Measurements from ENCODE around the gene CST3.
A peak's percentile ranks its signal among the peaks of the same experiment; 100 is the strongest.
"Not testable (repeated sequence)": the region's sequence is repeated elsewhere in the genome, so short reads cannot be mapped to it uniquely, and the experiment has no call there.

Gene CST3

GRCh38 chr20:23672158-23672557 is 34.4 kb upstream of the CST3 start:
- no peaks in the 10 kb centered on the region for H3K27me3 ChIP-seq (replicated peaks; ENCODE audit: control insufficient read depth, insufficient read depth, low read length, poor library complexity, severe bottlenecking)

GRCh38 chr20:23671479-23671878 is 33.7 kb upstream of the CST3 start:
- no peaks in the 10 kb centered on the region for H3K9me3 ChIP-seq (ENCODE audit: control insufficient read depth, low read length)
- no peak for DNase-seq

More at GRCh38 chr20:23672158-23672557, 34.4 kb upstream of the CST3 start:
- Histone ChIP-seq H3K36me3 (ENCODE audit: control insufficient read depth, insufficient read depth, low read length) (no peaks in the 10 kb centered on the region), H3K27ac (ENCODE audit: insufficient read depth, low read length, poor library complexity, severe bottlenecking) (no peak overlapping the region), H3K9me3 (ENCODE audit: control insufficient read depth, low read length) (no peaks in the 10 kb centered on the region), H3K4me1 (ENCODE audit: control insufficient read depth, insufficient read depth, low read length, poor library complexity, severe bottlenecking) (no peaks in the 10 kb centered on the region), H3K4me3 (ENCODE audit: insufficient read depth, low read depth, low read length, poor library complexity, severe bottlenecking) (no peak overlapping the region)
- no peak for DNase-seq

GRCh38 chr20:23670361-23670760 is 32.6 kb upstream of the CST3 start:
- Histone ChIP-seq H3K27me3 (replicated peaks; ENCODE audit: control insufficient read depth, insufficient read depth, low read length, poor library complexity, severe bottlenecking) (no peaks in the 10 kb centered on the region), H3K27ac (ENCODE audit: insufficient read depth, low read length, poor library complexity, severe bottlenecking) (no peak overlapping the region), H3K36me3 (ENCODE audit: control insufficient read depth, insufficient read depth, low read length) (no peaks in the 10 kb centered on the region), H3K4me1 (ENCODE audit: control insufficient read depth, insufficient read depth, low read length, poor library complexity, severe bottlenecking) (no peaks in the 10 kb centered on the region), H3K4me3 (ENCODE audit: insufficient read depth, low read depth, low read length, poor library complexity, severe bottlenecking) (no peak overlapping the region), H3K9me3 (ENCODE audit: control insufficient read depth, low read length) (no peaks in the 10 kb centered on the region)
- DNase-seq: no peak

More at GRCh38 chr20:23671479-23671878, 33.7 kb upstream of the CST3 start:
- Histone ChIP-seq H3K4me3 (ENCODE audit: insufficient read depth, low read depth, low read length, poor library complexity, severe bottlenecking) (no peak overlapping the region), H3K27ac (ENCODE audit: insufficient read depth, low read length, poor library complexity, severe bottlenecking) (no peak overlapping the region), H3K4me1 (ENCODE audit: control insufficient read depth, insufficient read depth, low read length, poor library complexity, severe bottlenecking) (no peaks in the 10 kb centered on the region), H3K36me3 (ENCODE audit: control insufficient read depth, insufficient read depth, low read length) (no peaks in the 10 kb centered on the region), H3K27me3 (replicated peaks; ENCODE audit: control insufficient read depth, insufficient read depth, low read length, poor library complexity, severe bottlenecking) (no peaks in the 10 kb centered on the region)

- Histone ChIP-seq H3K4me3 (ENCODE audit: insufficient read depth, low read depth, low read length, poor library complexity, severe bottlenecking) (no peak overlapping the region), H3K27me3 (replicated peaks; ENCODE audit: control insufficient read depth, insufficient read depth, low read length, poor library complexity, severe bottlenecking) (no peaks in the 10 kb centered on the region), H3K27ac (ENCODE audit: insufficient read depth, low read length, poor library complexity, severe bottlenecking) (no peak overlapping the region), H3K36me3 (ENCODE audit: control insufficient read depth, insufficient read depth, low read length) (no peaks in the 10 kb centered on the region), H3K9me3 (ENCODE audit: control insufficient read depth, low read length) (no peaks in the 10 kb centered on the region), H3K4me1 (ENCODE audit: control insufficient read depth, insufficient read depth, low read length, poor library complexity, severe bottlenecking) (no peaks in the 10 kb centered on the region)
- no peak for DNase-seq
These were observed 32.1 kb upstream of the CST3 start for GRCh38 chr20:23669866-23670265.

GRCh38 chr20:23669327-23669726 is 31.6 kb upstream of the CST3 start:
- H3K27me3 ChIP-seq (replicated peaks; ENCODE audit: control insufficient read depth, insufficient read depth, low read length, poor library complexity, severe bottlenecking): no peaks in the 10 kb centered on the region
- H3K9me3 ChIP-seq (ENCODE audit: control insufficient read depth, low read length): no peaks in the 10 kb centered on the region
- DNase-seq: no peak
- no peaks in the 10 kb centered on the region for H3K4me1 ChIP-seq (ENCODE audit: control insufficient read depth, insufficient read depth, low read length, poor library complexity, severe bottlenecking)
- no peaks in the 10 kb centered on the region for H3K36me3 ChIP-seq (ENCODE audit: control insufficient read depth, insufficient read depth, low read length)
- no peak overlapping the region for H3K4me3 ChIP-seq (ENCODE audit: insufficient read depth, low read depth, low read length, poor library complexity, severe bottlenecking)
- H3K27ac ChIP-seq (ENCODE audit: insufficient read depth, low read length, poor library complexity, severe bottlenecking): no peak overlapping the region

DNA sequence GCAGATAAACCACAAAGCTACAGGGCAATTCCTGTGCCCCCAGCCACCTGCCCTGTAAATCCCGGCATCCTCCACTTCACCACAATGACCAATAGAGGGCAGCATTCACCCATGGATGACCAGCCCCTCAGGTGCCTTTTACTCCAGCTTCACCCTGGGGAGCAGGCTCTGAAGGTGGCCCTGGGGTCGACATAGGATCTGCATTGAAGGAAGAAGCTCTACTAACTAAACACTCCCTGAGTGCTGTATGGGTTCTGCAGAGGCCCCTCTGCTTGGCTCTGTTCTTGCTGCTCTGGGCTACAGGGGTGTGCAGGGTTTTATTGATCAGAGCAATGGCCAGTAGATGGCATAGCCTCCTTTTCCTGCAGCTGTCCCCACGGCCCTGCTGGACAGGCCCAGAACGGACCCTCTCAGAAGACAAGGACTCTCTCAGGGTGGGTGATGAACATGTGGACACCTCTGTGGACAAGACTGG is 30.8 kb upstream of the CST3 start:
- H3K4me3 ChIP-seq (ENCODE audit: insufficient read depth, low read depth, low read length, poor library complexity, severe bottlenecking): no peak overlapping the region
- DNase-seq: peak in 1 of 3 donors; percentile 3
- H3K36me3 ChIP-seq (ENCODE audit: control insufficient read depth, insufficient read depth, low read length): no peaks in the 10 kb centered on the region
- H3K4me1 ChIP-seq (ENCODE audit: control insufficient read depth, insufficient read depth, low read length, poor library complexity, severe bottlenecking): no peaks in the 10 kb centered on the region
- H3K27ac ChIP-seq (ENCODE audit: insufficient read depth, low read length, poor library complexity, severe bottlenecking): no peak overlapping the region
- H3K27me3 ChIP-seq (replicated peaks; ENCODE audit: control insufficient read depth, insufficient read depth, low read length, poor library complexity, severe bottlenecking): no peaks in the 10 kb centered on the region
- no peaks in the 10 kb centered on the region for H3K9me3 ChIP-seq (ENCODE audit: control insufficient read depth, low read length)

GRCh38 chr20:23667666-23668065 is 29.9 kb upstream of the CST3 start:
- no peak for DNase-seq
- Histone ChIP-seq H3K27me3 (replicated peaks; ENCODE audit: control insufficient read depth, insufficient read depth, low read length, poor library complexity, severe bottlenecking) (no peaks in the 10 kb centered on the region), H3K36me3 (ENCODE audit: control insufficient read depth, insufficient read depth, low read length) (no peaks in the 10 kb centered on the region), H3K9me3 (ENCODE audit: control insufficient read depth, low read length) (no peaks in the 10 kb centered on the region), H3K4me1 (ENCODE audit: control insufficient read depth, insufficient read depth, low read length, poor library complexity, severe bottlenecking) (no peaks in the 10 kb centered on the region), H3K27ac (ENCODE audit: insufficient read depth, low read length, poor library complexity, severe bottlenecking) (no peak overlapping the region), H3K4me3 (ENCODE audit: insufficient read depth, low read depth, low read length, poor library complexity, severe bottlenecking) (no peak overlapping the region)

DNA sequence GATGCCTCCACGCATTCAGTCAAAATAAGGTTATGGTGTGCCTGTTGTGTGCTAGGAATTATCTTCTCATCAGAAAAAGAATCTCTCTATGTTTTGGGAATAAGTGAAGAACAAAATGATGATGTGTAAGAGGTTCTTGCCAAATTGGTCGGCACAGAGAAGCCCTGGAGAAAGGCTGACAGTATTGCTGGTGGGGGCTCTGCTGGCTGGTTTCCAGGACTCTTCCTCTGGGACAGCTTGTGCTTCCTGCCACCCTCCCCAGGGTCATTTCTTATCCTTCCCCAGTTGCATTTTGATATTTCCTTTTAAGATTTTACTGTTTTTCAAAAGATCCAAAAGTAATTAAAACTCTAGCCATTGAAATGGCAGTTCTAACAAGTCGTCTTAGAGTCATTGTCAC is 28.9 kb upstream of the CST3 start:
- Histone ChIP-seq H3K4me3 (ENCODE audit: insufficient read depth, low read depth, low read length, poor library complexity, severe bottlenecking) (no peak overlapping the region), H3K36me3 (ENCODE audit: control insufficient read depth, insufficient read depth, low read length) (no peaks in the 10 kb centered on the region), H3K4me1 (ENCODE audit: control insufficient read depth, insufficient read depth, low read length, poor library complexity, severe bottlenecking) (no peaks in the 10 kb centered on the region), H3K27me3 (replicated peaks; ENCODE audit: control insufficient read depth, insufficient read depth, low read length, poor library complexity, severe bottlenecking) (no peaks in the 10 kb centered on the region), H3K9me3 (ENCODE audit: control insufficient read depth, low read length) (no peaks in the 10 kb centered on the region), H3K27ac (ENCODE audit: insufficient read depth, low read length, poor library complexity, severe bottlenecking) (no peak overlapping the region)
- DNase-seq: no peak

DNA sequence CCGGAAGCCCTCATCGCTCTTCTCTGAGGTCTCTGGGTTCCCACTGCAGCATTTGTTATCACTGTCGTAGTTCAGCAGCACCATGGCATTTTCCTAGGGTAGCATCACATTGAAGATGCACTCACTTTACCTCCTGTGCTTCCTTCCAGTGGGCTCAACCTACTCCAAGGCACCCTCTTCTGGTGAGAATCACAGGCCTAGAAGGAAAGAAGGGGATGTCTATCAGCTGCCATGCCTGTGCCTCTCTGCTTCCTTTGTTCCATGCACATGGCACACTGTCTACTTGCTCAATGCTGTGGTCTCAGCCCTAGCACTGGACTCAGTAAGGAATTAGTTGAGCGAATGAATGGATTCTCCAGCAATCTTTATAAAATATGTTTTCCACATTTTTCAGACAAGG is 28.4 kb upstream of the CST3 start:
- Histone ChIP-seq H3K9me3 (ENCODE audit: control insufficient read depth, low read length) (no peaks in the 10 kb centered on the region), H3K27ac (ENCODE audit: insufficient read depth, low read length, poor library complexity, severe bottlenecking) (no peak overlapping the region), H3K4me3 (ENCODE audit: insufficient read depth, low read depth, low read length, poor library complexity, severe bottlenecking) (no peak overlapping the region), H3K36me3 (ENCODE audit: control insufficient read depth, insufficient read depth, low read length) (no peaks in the 10 kb centered on the region), H3K4me1 (ENCODE audit: control insufficient read depth, insufficient read depth, low read length, poor library complexity, severe bottlenecking) (no peaks in the 10 kb centered on the region), H3K27me3 (replicated peaks; ENCODE audit: control insufficient read depth, insufficient read depth, low read length, poor library complexity, severe bottlenecking) (no peaks in the 10 kb centered on the region)
- no peak for DNase-seq

- no peak for DNase-seq
These were observed 27.2 kb upstream of the CST3 start for GRCh38 chr20:23664954-23665353.

GRCh38 chr20:23664046-23664445 is 26.3 kb upstream of the CST3 start:
- H3K27ac ChIP-seq (ENCODE audit: insufficient read depth, low read length, poor library complexity, severe bottlenecking); H3K9me3 ChIP-seq (ENCODE audit: control insufficient read depth, low read length); H3K4me1 ChIP-seq (ENCODE audit: control insufficient read depth, insufficient read depth, low read length, poor library complexity, severe bottlenecking); H3K27me3 ChIP-seq (replicated peaks; ENCODE audit: control insufficient read depth, insufficient read depth, low read length, poor library complexity, severe bottlenecking); H3K36me3 ChIP-seq (ENCODE audit: control insufficient read depth, insufficient read depth, low read length); DNase-seq; H3K4me3 ChIP-seq (ENCODE audit: insufficient read depth, low read depth, low read length, poor library complexity, severe bottlenecking): not testable (repeated sequence)

More at GRCh38 chr20:23664954-23665353, 27.2 kb upstream of the CST3 start:
- H3K4me1 ChIP-seq (ENCODE audit: control insufficient read depth, insufficient read depth, low read length, poor library complexity, severe bottlenecking): no peaks in the 10 kb centered on the region
- no peak overlapping the region for H3K27ac ChIP-seq (ENCODE audit: insufficient read depth, low read length, poor library complexity, severe bottlenecking)
- H3K27me3 ChIP-seq (replicated peaks; ENCODE audit: control insufficient read depth, insufficient read depth, low read length, poor library complexity, severe bottlenecking): no peaks in the 10 kb centered on the region
- no peaks in the 10 kb centered on the region for H3K36me3 ChIP-seq (ENCODE audit: control insufficient read depth, insufficient read depth, low read length)
- H3K4me3 ChIP-seq (ENCODE audit: insufficient read depth, low read depth, low read length, poor library complexity, severe bottlenecking): no peak overlapping the region
- no peaks in the 10 kb centered on the region for H3K9me3 ChIP-seq (ENCODE audit: control insufficient read depth, low read length)

Measured in effector memory CD4-positive, alpha-beta T cell (primary cell).